MM.1S (cell line): ENCODE data around the gene SLC37A3.

ENCODE experiments used
- CTCF ChIP-seq: fragments of 300-600 bp; sonication (generic); IDR thresholded peaks from 2 replicates; pipeline ENCODE4 v1.5.1; 2016; ENCODE audit warnings: antibody characterized with exemption, low read length, mixed read lengths
- EZH2 ChIP-seq: fragments of 300-600 bp; sonication (generic); optimal IDR thresholded peaks from 2 replicates; pipeline ENCODE3; 2017; ENCODE audit warnings: low read depth, mild to moderate bottlenecking, antibody characterized with exemption, low read length, mixed read lengths

- TF ChIP-seq CTCF: no peak
- no peak for TF ChIP-seq EZH2
These were observed 5.7 kb upstream of the SLC37A3 start, which contains the start of gene RAB19 for GRCh38 chr7:140403878-140404564.
